ENCODE results near the gene CNPY2.

- TF ChIP-seq POLR2A (IDR thresholded peaks at IDR 0.05; ENCODE audit: low read depth, low read length) (no peak), TAF1 (IDR thresholded peaks at IDR 0.05; ENCODE audit: borderline replicate concordance, low read depth, low read length) (no peak), POLR2AphosphoS5 (IDR thresholded peaks at IDR 0.05; ENCODE audit: low read depth, low read length) (no peak)
These were observed 18.4 kb downstream of the CNPY2 start for GRCh38 chr12:56297400-56297799.

All from GM12892 (cell line).